Stimulated activated naive CD8-positive, alpha-beta T cell treated with anti-CD3 and anti-CD28 coated beads, Interleukin-15, Interleukin-2, amounts not matched to agents 100 U/mL and 50 U/mL, for 24 hours (primary cell): ENCODE measurements around the gene DNAJB9.

ENCODE experiments used
- ATAC-seq: fragments of 150-1000 bp; cut with Tn5 transposase; one replicate; pipeline ENCODE4 v1.10.0; 2021
- DNase-seq: peaks from one replicate; pipeline ENCODE4 v3.0.0; 2021

The DNAJB9 gene

GRCh38 chr7:108568801-108569380 lies 783 bp upstream of the DNAJB9 start:
- no peak for DNase-seq
- ATAC-seq, result no peak

DNA sequence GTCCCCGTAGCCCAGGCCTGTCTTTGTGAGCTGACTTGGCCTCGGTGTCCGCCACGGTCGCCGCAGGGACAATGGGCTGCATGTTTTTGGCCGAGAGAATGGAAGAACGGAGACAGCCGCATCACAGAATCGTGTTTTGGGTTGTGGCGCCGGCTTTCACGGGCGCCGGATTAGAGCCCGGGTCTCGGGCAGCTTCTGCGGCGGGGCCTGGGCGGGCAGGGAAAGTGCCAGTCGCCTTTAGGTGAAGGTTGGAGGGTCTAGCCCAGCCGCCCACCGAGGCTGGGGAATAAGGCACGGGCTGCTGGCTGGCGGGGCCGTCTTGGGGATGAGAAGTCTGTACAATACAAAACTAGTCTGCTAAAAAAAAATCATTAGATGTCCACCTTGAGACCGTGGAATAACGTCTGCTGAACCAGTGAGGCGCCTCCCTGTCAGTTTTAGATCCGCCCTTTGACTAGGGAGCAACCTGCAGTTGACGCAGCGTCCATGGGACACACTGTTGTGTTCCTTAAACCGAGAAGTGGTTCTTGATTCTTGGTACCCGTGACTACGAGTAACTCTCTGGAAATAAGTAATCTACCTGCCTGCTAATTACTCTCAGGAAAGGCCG lies 577 bp downstream of the DNAJB9 start:
- ATAC-seq (no peak), DNase-seq (peak; percentile 44)

- ATAC-seq (no peak), DNase-seq (no peak)
These were observed 2.8 kb downstream of the DNAJB9 start for GRCh38 chr7:108572480-108572879.

GRCh38 chr7:108575156-108575555 lies 5.5 kb downstream of the DNAJB9 start:
- ATAC-seq (no peak), DNase-seq (no peak)

DNA sequence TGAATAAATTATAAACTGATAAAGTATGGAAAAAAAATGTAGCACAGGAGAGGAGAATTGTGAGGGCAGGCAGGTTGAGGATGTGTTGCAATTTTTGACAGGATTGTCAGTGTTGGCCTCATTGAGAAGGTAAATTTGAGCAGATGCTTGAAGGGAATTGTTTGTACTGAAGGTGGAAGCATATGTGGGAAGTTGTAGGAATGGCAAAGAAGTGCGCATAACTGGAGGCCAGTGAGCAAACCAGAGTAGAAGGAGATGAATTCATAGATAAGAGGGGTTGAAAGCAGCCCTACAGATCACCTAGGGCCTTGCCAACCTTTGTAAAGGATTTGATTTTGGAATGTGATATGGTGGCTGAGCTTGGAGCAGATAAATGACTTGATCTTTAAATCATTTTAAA lies 6.4 kb downstream of the DNAJB9 start:
- no peak for ATAC-seq
- no peak for DNase-seq

DNA sequence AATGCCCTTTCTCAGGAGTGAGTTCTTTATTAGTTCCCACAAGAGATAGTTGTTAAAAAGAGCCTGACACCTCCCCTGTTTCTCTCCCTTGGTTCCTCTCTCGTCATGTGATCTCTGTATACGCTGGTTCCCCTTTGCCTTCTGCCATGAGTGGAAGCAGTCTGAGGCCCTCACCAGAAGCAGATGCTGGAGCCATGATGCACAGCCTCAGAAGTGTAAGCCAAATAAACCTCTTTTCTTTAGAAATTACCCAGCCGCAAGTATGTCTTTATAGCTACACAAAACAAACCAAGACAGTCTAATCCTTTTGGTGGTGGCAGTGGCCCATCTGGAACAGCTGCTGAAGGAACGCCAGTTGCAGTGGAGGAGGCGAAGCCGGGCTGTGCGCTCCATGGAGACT lies 9.3 kb downstream of the DNAJB9 start:
- ATAC-seq, result no peak
- DNase-seq, result no peak

DNA sequence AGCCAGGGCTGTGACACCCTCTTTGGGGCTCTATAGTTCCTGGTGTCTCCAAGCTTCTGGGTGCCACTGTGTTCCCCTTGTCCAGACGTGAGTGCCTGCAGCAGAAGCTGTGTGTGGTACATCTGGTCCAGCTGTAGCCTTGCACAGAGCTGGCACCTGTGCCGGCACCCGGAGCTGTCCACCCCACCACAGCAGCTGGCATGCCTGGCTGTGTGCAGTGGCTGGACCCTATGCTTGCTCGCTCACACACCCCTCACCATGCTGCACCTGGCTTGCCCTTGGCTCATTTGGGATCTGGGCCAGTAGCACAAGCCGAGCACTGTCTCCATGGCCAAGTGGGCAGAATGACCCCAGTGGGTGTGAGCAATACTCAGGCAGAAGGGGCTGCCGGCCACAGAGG lies 10.6 kb downstream of the DNAJB9 start:
- ATAC-seq (peak; percentile 32), DNase-seq (no peak)

GRCh38 chr7:108581655-108582491 lies 12.2 kb downstream of the DNAJB9 start:
- ATAC-seq (no peak), DNase-seq (no peak)

- no peak for ATAC-seq
- no peak for DNase-seq
These were observed 14.5 kb downstream of the DNAJB9 start for GRCh38 chr7:108584211-108584610.

- ATAC-seq, result no peak
These were observed 16.2 kb downstream of the DNAJB9 start for GRCh38 chr7:108585843-108586242.

DNA sequence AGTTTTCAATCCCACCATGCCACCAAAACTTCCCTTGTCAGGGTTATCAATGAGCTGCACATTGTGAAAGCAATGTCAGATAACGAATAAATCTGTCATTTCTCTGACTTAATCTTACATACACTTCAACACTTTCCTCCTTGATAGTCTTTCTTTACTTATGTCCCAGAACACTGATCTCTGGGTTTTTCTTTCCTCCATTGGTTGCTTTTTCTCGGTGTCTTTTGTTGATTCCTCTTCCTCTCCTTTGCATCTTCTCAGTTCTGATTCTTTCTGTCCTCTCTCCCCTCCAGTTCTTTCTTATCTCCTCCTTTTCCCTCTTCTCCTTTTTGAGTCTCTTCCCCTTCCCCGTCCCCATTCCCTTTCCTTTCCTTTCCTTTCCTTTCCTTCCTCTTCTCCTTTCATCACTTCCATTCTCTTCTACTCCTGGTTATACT lies 16.6 kb downstream of the DNAJB9 start:
- ATAC-seq (no peak), DNase-seq (no peak)

More at GRCh38 chr7:108585843-108586242, 16.2 kb downstream of the DNAJB9 start:
- no peak for DNase-seq

GRCh38 chr7:108589199-108589598 lies 19.5 kb downstream of the DNAJB9 start:
- ATAC-seq (no peak), DNase-seq (no peak)

DNA sequence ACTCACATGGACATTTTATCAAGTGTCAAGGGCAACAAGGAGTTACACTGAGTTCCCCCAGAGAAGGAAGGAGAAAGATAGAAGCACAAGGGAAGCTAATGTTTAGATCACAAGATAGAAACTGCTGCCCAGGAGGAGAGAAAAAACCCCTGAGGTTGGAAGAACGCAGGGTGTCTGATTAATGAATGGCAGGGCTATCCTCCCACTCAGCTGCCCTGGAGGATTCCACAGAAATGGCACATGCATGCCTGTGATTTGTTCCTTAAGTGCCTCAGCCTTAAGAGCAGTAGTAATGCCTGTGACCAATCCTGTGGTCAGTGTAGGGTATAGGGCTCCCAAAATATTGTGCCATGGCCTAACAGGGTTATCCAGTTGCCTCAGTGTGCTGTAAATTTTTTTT lies 20.2 kb downstream of the DNAJB9 start:
- no peak for ATAC-seq
- no peak for DNase-seq

GRCh38 chr7:108590606-108591005 lies 20.9 kb downstream of the DNAJB9 start:
- ATAC-seq (no peak), DNase-seq (no peak)

- no peak for ATAC-seq
- no peak for DNase-seq
These were observed 23.1 kb downstream of the DNAJB9 start for GRCh38 chr7:108592646-108593201.

- ATAC-seq, result no peak
- no peak for DNase-seq
These were observed 26.9 kb downstream of the DNAJB9 start for GRCh38 chr7:108596560-108596959.

DNA sequence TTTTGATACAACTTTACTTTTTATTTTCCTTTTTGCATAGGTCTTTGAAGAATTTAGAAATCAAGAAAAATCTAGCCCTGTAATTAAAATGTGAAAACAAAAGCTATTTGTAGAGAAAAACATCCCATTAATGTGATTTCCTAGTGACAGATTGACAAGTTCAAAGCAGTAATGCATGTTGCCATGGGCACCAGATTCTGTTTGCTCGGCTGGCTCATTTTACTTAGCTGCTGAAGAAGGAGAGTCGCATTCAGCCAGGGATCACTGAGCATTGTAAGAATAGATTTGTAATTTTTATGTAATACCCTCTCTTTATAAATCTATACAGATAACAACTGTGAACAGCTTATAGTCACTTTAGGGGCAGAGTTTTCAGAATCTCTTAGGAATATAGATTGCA lies 28.5 kb downstream of the DNAJB9 start:
- DNase-seq, result no peak
- ATAC-seq, result no peak

- DNase-seq (no peak), ATAC-seq (no peak)
These were observed 29.4 kb downstream of the DNAJB9 start for GRCh38 chr7:108598914-108599580.

GRCh38 chr7:108600399-108600798 lies 30.7 kb downstream of the DNAJB9 start:
- no peak for ATAC-seq
- DNase-seq, result no peak

GRCh38 chr7:108603656-108604306 lies 34.1 kb downstream of the DNAJB9 start:
- DNase-seq (no peak), ATAC-seq (no peak)

GRCh38 chr7:108604307-108605077 lies 34.8 kb downstream of the DNAJB9 start:
- DNase-seq (no peak), ATAC-seq (peak; percentile 12)
